AG10803 (cell line): Measurements from ENCODE around the gene MEFV.

Experiments used
- DNase-seq: peaks from one replicate; pipeline ENCODE4 v3.0.0; 2010; ENCODE audit warnings: low read depth
- H3K4me3 ChIP-seq: 2 replicates; pipeline ENCODE4 v1.5.1; 2011; ENCODE audit warnings: mild to moderate bottlenecking, low read length, control low read depth
- TF ChIP-seq, protein P1 (sequence below): conservative IDR thresholded peaks from 2 replicates; pipeline ENCODE4 v1.5.1; 2011; ENCODE audit warnings: mild to moderate bottlenecking, low read length, control low read depth, inconsistent platforms

Gene MEFV

DNA sequence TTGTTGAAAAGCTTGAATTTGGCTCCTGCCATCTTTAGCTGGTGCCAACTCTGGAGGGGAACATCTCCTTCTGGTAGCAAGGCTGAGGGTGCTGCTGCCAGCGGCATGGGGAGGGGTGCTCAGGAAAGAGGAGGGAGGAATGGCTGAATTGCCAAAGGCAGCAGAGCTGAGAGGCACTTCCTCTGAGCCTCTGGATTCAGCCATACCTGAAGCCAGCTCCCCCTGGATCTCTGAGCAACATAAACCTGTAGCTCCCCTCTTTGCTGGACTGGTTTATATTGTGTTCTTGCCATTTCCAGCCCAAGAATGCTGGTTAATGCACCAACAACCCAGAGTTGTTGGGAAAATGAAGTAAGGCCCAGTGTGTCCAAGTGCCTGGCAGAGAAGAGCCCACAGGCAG lies 7.4 kb downstream of the MEFV start:
- DNase-seq = no peak
- no peak overlapping the region for H3K4me3 ChIP-seq
- TF ChIP-seq, protein P1, sequence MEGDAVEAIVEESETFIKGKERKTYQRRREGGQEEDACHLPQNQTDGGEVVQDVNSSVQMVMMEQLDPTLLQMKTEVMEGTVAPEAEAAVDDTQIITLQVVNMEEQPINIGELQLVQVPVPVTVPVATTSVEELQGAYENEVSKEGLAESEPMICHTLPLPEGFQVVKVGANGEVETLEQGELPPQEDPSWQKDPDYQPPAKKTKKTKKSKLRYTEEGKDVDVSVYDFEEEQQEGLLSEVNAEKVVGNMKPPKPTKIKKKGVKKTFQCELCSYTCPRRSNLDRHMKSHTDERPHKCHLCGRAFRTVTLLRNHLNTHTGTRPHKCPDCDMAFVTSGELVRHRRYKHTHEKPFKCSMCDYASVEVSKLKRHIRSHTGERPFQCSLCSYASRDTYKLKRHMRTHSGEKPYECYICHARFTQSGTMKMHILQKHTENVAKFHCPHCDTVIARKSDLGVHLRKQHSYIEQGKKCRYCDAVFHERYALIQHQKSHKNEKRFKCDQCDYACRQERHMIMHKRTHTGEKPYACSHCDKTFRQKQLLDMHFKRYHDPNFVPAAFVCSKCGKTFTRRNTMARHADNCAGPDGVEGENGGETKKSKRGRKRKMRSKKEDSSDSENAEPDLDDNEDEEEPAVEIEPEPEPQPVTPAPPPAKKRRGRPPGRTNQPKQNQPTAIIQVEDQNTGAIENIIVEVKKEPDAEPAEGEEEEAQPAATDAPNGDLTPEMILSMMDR = no peak

DNA sequence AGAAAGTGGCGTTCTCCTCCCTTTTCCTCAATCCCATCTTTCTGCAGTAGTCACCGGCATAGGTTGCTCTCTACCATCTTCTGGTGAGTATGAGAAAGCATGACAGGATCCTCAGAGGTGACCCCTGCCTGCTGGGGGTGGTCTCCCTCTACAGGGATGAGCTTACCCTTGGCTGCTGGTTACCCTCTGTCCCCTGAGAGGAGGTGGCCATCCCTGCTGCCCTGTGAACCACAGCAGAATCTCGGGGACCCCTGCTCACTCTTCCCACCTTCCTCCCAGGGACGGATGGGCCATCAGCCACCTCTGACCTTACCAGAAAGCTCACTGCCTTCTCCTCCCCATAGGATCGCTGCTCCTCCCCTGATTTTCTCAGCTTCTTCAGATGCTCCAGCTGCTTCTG lies 7.8 kb downstream of the MEFV start:
- DNase-seq = no peak
- TF ChIP-seq, protein P1 = no peak
- no peak overlapping the region for H3K4me3 ChIP-seq

DNA sequence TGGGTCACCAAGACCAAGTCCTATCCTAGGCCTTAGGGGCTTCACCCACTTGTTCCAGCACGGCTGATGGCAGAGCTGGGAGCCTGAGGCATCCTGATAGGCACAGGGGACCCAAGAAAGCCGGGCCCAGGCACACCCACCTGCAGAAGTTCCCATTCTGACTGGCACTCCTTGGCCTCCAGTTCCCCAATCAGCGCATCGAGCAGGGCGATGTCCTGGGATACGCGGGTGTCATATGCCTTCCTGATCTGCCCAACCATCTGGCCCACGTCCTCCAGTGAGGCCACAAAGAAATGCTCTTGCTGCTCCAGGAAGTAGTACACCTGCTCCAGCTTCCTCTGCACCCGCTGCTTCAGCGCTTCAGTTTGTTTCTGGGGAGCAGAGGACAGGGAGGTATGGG lies 9.6 kb downstream of the MEFV start:
- TF ChIP-seq, protein P1 = no peak
- DNase-seq = no peak
- no peak overlapping the region for H3K4me3 ChIP-seq

DNA sequence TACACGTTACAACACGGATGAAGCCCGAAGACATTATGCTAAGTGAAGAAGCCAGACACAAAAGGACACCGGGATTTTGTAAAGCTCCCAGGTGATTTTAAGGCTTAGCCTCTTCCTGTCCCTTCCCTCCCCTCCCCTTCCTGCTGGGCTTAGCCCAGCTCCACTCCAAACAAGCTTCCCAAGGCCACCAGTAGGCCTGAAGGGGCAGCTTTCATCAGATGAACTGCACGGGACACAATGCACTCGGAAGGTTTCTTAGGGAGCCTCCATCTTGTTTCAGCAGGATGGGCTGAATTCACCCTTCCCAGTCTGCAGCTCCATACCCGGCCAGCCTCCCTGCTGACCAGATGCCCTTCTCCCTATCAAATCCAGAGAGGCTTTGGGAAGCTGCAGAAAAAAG lies 10.4 kb downstream of the MEFV start:
- TF ChIP-seq, protein P1 = no peak
- DNase-seq = no peak
- no peak overlapping the region for H3K4me3 ChIP-seq

DNA sequence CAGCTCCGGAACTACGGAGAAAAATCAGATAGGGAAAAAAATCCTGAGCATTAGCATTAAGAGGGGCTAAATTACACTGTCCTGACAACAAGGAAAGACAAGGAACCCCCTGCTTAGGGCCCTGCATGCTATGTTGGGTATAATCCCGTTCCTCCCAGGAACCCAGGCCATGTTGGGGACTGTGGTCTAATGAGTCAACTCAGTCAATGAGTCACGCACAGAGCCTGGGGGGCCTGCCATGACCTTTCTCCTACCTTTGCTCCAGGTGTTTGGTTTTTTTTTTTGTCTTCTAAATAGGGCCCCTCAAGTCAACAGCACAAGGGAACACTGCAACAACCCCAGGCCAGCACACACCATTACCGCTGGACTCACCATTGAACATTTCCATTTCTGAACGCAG lies 12.6 kb downstream of the MEFV start:
- DNase-seq = no peak
- H3K4me3 ChIP-seq = no peak overlapping the region
- TF ChIP-seq, protein P1 = no peak

DNA sequence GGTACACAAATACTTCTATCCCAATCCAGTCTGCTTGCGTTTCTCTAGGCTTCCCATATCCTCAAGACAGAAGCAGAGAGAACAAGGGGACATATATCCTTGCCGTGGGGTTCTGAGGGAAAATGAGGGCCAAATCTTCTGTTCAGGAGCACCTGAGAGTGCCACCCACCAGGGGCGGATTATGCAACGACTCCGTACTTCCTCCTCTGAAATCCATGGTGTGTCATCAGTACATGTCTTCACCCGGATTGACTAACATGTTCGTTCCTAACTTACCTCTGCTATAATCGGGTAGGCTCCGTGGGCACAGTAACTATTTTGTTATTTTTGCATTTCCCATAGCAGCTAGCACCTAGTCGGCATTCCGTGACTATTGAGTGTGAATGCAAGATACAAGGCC lies 13.7 kb downstream of the MEFV start:
- DNase-seq = no peak
- TF ChIP-seq, protein P1 = no peak

DNA sequence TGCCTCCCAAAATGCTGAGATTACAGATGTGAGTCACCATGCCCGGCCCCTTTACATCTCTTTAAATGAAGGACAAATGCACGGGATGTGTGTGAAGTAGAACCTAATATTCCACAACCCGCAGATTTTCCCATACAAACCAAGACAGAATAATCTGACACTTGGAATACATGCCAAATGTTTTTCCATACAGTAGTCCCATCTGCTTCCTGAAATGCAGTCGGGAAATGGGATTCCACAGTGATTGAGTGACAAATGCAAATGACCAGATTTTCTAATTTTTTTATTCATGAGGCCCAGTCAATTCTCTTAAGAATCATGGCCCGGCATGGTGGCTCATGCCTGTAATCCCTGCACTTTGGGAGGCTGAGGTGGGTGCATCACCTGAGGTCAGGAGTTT lies 14.7 kb downstream of the MEFV start:
- no peak for DNase-seq
- TF ChIP-seq, protein P1 = no peak
- no peak overlapping the region for H3K4me3 ChIP-seq

More for the DNA sequence above, 13.7 kb downstream of the MEFV start:
- H3K4me3 ChIP-seq = no peak overlapping the region
